HG02943 (cell line): ENCODE data around the gene PDPK1.
"Not testable (repeated sequence)": the region's sequence is repeated elsewhere in the genome, so short reads cannot be mapped to it uniquely, and the experiment has no call there.

Source experiments
- ATAC-seq: cut with Tn5 transposase; IDR thresholded peaks from one replicate; pipeline ENCODE4 v1.9.1; 2021; ENCODE audit warnings: mild to moderate bottlenecking, low read depth, moderate library complexity; ENCODE audit not compliant: unreplicated experiment

The PDPK1 gene

GRCh38 chr16:2606820-2607219 lies 69.0 kb downstream of the PDPK1 start:
- ATAC-seq, result not testable (repeated sequence)

DNA sequence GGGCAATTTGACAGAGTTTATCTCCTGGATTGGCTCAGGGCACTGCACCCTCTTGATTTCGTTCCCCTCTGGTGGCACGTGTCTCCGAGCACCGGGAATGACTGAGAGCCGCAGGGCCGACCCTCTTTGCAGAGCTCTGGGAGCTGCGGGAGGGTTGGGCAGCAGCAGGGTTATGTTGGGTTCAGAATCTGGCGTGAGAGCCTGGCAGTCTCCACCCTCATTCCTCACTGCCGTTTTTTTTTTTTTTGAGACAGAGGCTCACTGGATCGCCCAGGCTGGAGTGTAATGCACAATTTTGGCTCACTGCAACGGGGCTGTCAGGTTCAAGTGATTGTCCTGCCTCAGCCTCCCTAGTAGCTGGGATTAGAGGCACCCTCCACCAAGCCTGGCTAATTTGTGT lies 71.5 kb downstream of the PDPK1 start:
- not testable (repeated sequence) for ATAC-seq

- no peak for ATAC-seq
These were observed 72.1 kb downstream of the PDPK1 start for GRCh38 chr16:2609827-2610470.

DNA sequence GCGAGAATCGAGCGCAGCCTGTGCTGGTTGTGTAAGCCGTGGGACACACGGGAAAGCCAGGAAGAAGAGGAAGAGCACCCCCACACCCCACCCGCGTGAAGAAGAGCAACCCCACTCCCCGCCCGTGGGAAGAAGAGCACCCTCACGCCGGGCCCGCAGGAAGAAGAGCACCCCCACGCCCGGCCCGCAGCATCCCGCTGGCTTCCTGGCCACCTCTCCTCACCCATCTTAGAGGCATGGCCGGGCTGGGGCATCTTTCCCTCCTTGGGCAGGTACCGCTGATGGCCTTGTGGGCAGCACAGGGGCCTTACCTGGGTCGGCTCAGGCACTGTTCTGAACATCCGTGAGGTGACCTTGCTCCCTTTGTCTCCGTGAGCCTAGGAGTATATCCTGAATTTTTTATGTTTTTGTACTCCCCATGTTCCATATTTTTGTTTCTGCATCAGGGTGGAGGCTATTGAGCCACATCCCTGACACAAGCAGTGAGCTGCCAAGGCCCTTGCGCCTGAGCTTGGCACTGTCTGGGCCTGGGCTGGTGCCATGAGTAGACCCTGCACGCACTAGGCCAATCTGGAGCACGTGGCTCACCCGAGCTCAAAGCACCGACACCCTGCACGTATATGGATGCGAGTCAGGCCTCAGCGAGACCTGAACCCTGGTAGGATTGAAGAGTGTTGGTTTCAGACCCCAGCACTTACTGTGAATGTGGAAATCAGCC lies 73.1 kb downstream of the PDPK1 start:
- no peak for ATAC-seq

- ATAC-seq, result no peak
These were observed 73.7 kb downstream of the PDPK1 start for GRCh38 chr16:2611499-2611862.

GRCh38 chr16:2611877-2612276 lies 74.1 kb downstream of the PDPK1 start:
- not testable (repeated sequence) for ATAC-seq

DNA sequence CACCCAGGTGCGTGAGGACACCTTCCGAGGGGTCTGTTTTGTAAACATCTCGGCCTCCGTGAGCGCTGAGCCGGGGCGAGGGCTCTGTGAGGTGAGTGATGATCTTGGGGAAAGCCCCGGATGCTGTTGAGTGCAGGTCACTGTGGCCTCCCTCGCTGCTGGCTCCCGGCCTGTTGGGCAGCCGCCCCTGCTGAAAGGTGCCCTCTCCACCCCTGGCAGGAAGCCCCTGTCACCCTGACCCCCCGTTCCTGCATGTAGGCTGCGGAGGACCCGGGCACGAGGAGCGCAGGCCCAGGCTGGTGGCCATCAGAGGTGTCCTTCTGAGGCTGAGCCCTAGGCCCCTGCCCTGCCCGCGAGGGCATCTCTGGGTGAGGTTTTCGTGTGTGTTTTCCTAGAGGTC lies 75.4 kb downstream of the PDPK1 start:
- ATAC-seq, result not testable (repeated sequence)

- ATAC-seq, result no peak
These were observed 77.0 kb downstream of the PDPK1 start for GRCh38 chr16:2614761-2615191.

DNA sequence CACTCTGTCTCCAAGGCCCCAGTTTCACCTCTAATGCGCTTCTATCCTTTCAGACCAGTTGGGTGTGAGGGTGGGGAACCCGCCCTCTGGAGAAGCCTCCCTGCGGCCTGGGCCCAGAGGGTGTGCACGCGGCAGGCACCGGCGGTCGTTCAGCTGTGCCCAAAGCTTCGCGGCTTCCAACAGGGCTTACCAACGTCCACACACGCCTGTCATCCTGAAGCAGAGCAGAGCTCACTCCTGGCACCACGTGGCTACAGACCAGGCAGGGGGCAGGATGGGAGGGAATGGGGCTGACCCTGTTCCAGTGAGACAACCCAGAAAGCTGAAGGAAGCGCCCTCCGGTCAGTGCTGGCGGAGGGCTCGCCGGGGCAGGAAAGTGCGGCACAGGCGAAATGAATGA lies 81.1 kb downstream of the PDPK1 start:
- ATAC-seq, result not testable (repeated sequence)

GRCh38 chr16:2619628-2620027 lies 81.8 kb downstream of the PDPK1 start:
- not testable (repeated sequence) for ATAC-seq

DNA sequence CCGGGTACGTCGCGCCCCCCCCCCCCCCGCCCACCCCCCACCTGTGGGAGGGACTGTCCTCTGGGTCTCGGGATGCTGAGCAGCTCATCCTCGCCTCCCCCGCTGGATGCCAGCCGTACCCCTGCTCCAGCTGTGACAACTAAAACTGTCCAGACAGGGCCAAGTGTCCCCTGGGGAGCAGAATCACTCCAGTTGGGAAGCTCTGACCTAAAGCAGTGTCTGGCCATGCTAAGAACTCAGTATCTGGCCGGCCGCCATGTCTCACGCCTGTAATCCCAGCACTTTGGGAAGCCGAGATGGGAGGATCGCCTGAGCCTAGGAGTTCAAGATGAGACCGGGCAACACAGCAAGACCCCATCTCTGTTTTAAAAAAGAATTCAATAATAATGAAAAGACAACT lies 83.0 kb downstream of the PDPK1 start:
- not testable (repeated sequence) for ATAC-seq

- not testable (repeated sequence) for ATAC-seq
These were observed 83.6 kb downstream of the PDPK1 start for GRCh38 chr16:2621395-2621794.

DNA sequence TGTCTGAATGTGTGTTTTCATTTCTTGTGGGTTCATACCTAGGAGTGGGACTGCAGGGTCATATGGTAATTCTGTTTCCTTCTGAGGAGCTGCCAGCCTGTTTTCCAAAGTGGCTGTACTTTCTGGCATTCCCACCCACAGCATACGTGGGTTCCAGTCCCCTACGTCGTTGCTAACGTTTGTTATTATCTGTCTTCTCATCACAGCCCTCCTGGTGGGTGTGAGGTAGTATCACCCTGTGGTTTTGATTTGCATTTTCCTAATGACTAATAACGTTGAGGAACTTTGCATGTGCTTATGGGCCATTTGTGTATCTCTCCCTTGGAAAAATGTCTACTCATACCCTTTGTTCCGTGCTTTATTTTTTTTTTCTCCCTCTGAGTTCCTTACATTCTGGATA lies 89.3 kb downstream of the PDPK1 start:
- not testable (repeated sequence) for ATAC-seq

DNA sequence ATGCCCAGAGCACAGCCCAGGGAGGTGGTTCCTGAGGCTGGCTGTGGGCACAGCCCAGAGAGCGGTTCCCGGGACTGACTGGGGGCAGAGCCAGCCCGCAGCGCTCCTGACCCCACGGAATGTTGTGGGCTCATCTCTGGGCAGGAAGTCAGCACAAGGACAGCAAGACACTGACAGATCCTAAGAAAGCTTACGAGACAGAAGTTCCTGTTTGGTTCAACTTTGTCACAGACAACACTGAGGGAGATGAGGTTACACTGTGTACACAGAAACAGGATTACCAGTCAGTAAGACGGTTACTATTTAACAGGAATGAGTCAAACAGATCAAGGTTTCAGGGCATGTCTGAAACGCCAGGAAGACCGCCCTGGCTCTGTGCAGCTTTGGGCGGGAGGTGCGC lies 93.4 kb downstream of the PDPK1 start:
- ATAC-seq, result not testable (repeated sequence)

DNA sequence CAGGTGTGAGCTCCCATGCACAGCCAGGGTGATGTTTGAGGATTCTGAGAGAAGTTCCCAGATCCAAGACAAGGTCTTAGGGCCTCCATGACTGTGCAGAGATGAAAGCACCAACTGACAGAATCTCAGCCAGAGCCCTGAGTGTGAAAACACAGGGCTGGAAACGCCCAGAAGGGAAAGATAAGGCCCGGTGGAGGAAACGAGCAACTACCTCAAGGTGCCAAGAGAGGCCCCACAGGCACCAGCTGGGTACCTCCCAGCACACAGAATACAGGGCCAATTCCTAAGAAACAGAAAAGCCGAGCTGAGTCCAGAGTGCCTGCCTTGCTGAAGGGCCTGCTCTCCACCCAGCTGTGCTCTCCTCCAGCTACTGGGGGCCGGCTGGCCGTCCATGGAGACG lies 94.5 kb downstream of the PDPK1 start:
- not testable (repeated sequence) for ATAC-seq

- not testable (repeated sequence) for ATAC-seq
These were observed 101.4 kb downstream of the PDPK1 start for GRCh38 chr16:2639071-2639721.

- ATAC-seq, result not testable (repeated sequence)
These were observed 101.9 kb downstream of the PDPK1 start for GRCh38 chr16:2639722-2640072.

- ATAC-seq, result not testable (repeated sequence)
These were observed 104.7 kb downstream of the PDPK1 start for GRCh38 chr16:2642561-2642960.

DNA sequence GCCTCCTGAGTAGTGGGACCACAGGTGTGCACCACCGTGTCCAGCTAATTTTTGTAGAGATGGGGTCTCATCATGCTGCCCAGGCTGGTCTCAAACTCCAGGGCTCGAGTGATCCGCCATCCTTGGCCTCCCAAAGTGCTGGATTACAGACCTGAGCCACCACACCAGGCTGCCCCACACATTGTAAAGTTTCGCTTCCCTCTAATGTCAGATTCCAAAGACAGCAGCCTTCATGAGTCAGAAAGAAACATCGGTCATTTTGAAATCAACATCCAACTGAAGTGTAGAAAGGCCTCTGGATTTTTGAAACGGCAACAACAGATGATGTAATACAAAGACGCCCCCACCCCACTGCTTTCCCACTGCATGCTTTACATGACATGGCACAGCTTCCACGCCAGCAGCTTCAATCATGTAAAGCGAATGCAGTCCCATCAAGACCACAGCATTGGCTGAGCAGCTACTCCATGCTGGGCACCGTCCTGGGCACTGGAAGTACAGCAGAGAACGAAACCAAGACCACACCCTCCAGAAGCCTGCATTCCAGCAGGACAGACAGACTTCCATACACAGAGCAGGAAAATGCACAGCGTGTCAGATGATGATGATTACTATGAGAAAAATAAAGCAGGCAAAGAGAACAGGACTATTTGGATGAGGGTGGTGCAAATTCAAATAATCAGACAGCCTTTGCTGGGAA lies 107.1 kb downstream of the PDPK1 start:
- not testable (repeated sequence) for ATAC-seq

GRCh38 chr16:2651268-2651871 lies 113.5 kb downstream of the PDPK1 start:
- ATAC-seq, result not testable (repeated sequence)
